Ovary (tissue), 9 donors: ENCODE data around the gene PDE4D. TPM values are rescaled to one million over a fixed set of nuclear protein-coding genes. Genes with fewer than 3 reads are reported as not detected.
A peak's percentile ranks its signal among the peaks of the same experiment; 100 is the strongest.

Source experiments
- DNase-seq, 5 donors: peaks; one replicate each; pipeline ENCODE4 v3.0.0-alpha.2; 2019 to 2020
- H3K27ac ChIP-seq, 2 donors: fragments of 200-600 bp; one replicate each; pipeline versions ENCODE4 v1.5.1 to v1.8.0; 2019 to 2022
- H3K27me3 ChIP-seq: fragments of 200-600 bp; one replicate; pipeline ENCODE4 v1.8.0; 2022
- H3K36me3 ChIP-seq: fragments of 200-600 bp; sonication (generic); one replicate; pipeline ENCODE4 v1.5.1; 2019
- H3K4me1 ChIP-seq: one replicate; pipeline ENCODE4 v1.8.1; 2013; ENCODE audit warnings: mild to moderate bottlenecking, moderate library complexity; ENCODE audit not compliant: insufficient read depth
- H3K4me3 ChIP-seq: fragments of 200-600 bp; sonication (generic); one replicate; pipeline ENCODE4 v1.5.1; 2017
- H3K9me3 ChIP-seq, 2 donors: fragments of 200-600 bp in 1 of 2; sonication (generic) in 1 of 2; one replicate each; pipeline versions ENCODE4 v1.5.1 to v1.8.1; 2013 to 2019; ENCODE audit warnings: mild to moderate bottlenecking in 1 of 2, moderate library complexity in 1 of 2
- EP300 ChIP-seq: sonication (generic); formaldehyde crosslinking; IDR thresholded peaks from one replicate; pipeline ENCODE4 v1.6.1; 2017; ENCODE audit warnings: antibody characterized with exemption
- POLR2A ChIP-seq: fragments of 450-650 bp; IDR thresholded peaks from one replicate; pipeline ENCODE4 v1.6.1; 2017; ENCODE audit warnings: antibody characterized with exemption, mild to moderate bottlenecking, moderate library complexity
- WGBS, 3 donors: extraction: QIAGEN DNeasy Blood & Tissue Kit in 1 of 3; methylation state at CpG; one replicate each; pipeline versions ENCODE4 v1.1.5 to v1.1.7; 2013 to 2017; 5-methylcytosine and 5-hydroxymethylcytosine counted together
- intact Hi-C, 4 donors: fragments of 100-400 bp; cut with DNase I; formaldehyde crosslinking; loops; one replicate each; pipeline versions ENCODE4 v1.11.0 to v1.15.1; 2022 to 2023
- polyA plus RNA-seq, 2 donors: library from polyadenylated mRNA; stranded (reverse); fragments of 200-250 nt in 1 of 2; fragments of 350-450 nt in 1 of 2; fragmentation: Illumina TruSeq in 1 of 2; extraction: RNeasy Lipid Tissue Mini Kit (QIAGEN cat#74804) in 1 of 2; gene quantifications; one replicate each; pipeline ENCODE4 v1.2.3, GENCODE V29; 2013 to 2014
- total RNA-seq, 7 donors: library from RNA; depleted of rRNA in 2 of 7; stranded (reverse); fragments of >200 nt in 2 of 7; fragmentation: NEBNext Ultra II Directional in 3 of 7; extraction: Animal tissue kit (Norgen Biotek cat#: 25700) in 3 of 7; gene quantifications; one replicate each; pipeline versions ENCODE4 v1.1.0 to v1.2.4, GENCODE V29; 2016 to 2023
- TF ChIP-seq, protein P1 (sequence below), 3 donors: fragments of 450-650 bp in 2 of 3; fragments of 200-600 bp in 1 of 3; IDR thresholded peaks; one replicate each; pipeline versions ENCODE4 v1.5.1 to v1.8.0; 2016 to 2022; ENCODE audit warnings: antibody characterized with exemption in 3 of 3, mild to moderate bottlenecking in 1 of 3
- donor health status: DM: no; HTN: no; CAD: no; lungs with moderate emphysema.
- donor health status: DM: no; HTN: no; CAD: no.
- donor health status: Bipolar disorder and iron deficiency.
- donor health status: DM: yes; HTN: yes; CAD: no.
- donor health status: DM: no; HTN: no; CAD: no.
- donor health status: DM: yes; HTN: yes; CAD: no.

PDE4D gene
- total and polyA plus RNA-seq, 9 donors, result 1.3 to 67.6 (median 8.4) TPM

DNA sequence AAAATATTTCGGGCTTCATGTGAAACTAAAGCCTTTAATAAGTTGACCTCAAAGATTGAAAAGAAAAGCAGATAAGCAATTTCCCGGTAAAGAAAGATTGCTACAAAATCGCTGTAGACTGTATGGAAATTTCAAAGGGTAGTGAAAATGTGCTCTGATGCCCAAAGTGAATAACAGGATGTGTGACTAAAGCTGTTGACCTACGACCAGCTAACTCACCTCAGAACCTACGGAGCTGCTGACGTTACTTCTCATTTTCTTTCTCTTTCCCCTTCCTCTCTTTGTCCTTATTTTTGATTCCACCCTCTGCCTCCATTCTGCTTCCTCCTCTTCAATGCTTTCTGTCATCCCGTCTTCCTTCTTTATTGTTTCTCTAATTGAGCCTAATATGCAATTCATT, 103.2 kb downstream of the PDE4D start:
- no peak for DNase-seq
- Histone ChIP-seq H3K27ac (no peak overlapping the region), H3K4me3 (peak overlapping the region; percentile 12), H3K4me1 (no peaks in the 10 kb centered on the region), H3K36me3 (no peaks in the 10 kb centered on the region), H3K9me3 (no peaks in the 10 kb centered on the region), H3K27me3 (no peaks in the 10 kb centered on the region)
- TF ChIP-seq EP300, result no peak
- TF ChIP-seq, protein P1, sequence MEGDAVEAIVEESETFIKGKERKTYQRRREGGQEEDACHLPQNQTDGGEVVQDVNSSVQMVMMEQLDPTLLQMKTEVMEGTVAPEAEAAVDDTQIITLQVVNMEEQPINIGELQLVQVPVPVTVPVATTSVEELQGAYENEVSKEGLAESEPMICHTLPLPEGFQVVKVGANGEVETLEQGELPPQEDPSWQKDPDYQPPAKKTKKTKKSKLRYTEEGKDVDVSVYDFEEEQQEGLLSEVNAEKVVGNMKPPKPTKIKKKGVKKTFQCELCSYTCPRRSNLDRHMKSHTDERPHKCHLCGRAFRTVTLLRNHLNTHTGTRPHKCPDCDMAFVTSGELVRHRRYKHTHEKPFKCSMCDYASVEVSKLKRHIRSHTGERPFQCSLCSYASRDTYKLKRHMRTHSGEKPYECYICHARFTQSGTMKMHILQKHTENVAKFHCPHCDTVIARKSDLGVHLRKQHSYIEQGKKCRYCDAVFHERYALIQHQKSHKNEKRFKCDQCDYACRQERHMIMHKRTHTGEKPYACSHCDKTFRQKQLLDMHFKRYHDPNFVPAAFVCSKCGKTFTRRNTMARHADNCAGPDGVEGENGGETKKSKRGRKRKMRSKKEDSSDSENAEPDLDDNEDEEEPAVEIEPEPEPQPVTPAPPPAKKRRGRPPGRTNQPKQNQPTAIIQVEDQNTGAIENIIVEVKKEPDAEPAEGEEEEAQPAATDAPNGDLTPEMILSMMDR (IDR thresholded peaks at IDR 0.05), result no peak
- no peak for TF ChIP-seq POLR2A
- intact Hi-C loops, result no loop called here
- 64 to 77% (median 66%) methylated on average over 7 of the region's 7 CpGs for WGBS, 3 donors

DNA sequence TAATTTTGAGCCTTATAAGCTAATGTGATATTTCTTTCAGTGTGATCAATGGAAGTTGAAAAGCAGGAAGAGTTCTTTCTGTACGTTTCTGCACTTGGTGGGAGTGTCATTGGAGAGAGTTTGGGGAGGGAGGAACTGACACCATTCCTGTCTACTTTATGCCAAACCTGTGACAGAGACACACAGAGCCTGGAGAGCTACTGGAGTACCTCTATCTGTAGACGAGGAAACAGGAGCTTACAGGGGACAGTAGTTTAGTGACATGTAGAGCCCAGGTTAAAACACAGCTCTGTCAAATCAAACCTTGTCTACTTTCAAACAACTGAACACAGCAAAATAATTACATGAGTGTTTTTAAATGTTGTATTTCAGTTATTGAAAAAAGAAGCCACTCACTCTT, 103.6 kb downstream of the PDE4D start:
- WGBS, 3 donors, result 28 to 40% (median 29%) methylated on average over 2 of the region's 2 CpGs
- intact Hi-C loops, result no loop called here
- Histone ChIP-seq H3K36me3 (no peaks in the 10 kb centered on the region), H3K27me3 (no peaks in the 10 kb centered on the region), H3K4me1 (no peaks in the 10 kb centered on the region), H3K27ac (no peak overlapping the region), H3K9me3 (no peaks in the 10 kb centered on the region), H3K4me3 (no peak overlapping the region)
- no peak for DNase-seq
- no peak for TF ChIP-seq POLR2A
- TF ChIP-seq, protein P1 (IDR thresholded peaks at IDR 0.05), result no peak
- no peak for TF ChIP-seq EP300

DNA sequence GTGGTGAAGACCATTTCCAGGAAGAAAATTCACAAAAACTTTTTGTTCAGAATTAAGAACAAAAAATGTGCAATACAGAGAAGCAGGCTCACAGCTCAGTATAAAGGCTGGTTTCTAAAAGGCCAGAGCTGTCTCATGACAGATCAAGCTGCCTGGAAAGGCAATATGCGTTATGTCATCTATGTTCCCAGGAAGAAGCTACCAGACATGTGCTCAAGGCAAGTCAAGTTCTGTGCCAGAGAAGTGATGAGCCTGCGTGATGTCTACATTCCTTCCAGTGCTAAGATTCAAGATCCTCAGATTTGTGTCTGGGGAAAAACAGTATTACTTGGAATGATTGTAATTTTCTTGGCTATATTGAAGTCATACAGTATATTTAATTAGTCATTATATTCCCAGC, 104.3 kb downstream of the PDE4D start:
- Histone ChIP-seq H3K9me3 (no peaks in the 10 kb centered on the region), H3K36me3 (no peaks in the 10 kb centered on the region), H3K27me3 (no peaks in the 10 kb centered on the region), H3K4me3 (no peak overlapping the region), H3K4me1 (no peaks in the 10 kb centered on the region), H3K27ac (no peak overlapping the region)
- no peak for DNase-seq
- no peak for TF ChIP-seq POLR2A
- TF ChIP-seq, protein P1 (IDR thresholded peaks at IDR 0.05), result no peak
- no peak for TF ChIP-seq EP300
- intact Hi-C loops, result no loop called here
- WGBS, 3 donors, result 72 to 84% (median 77%) methylated on average over 2 of the region's 2 CpGs

DNA sequence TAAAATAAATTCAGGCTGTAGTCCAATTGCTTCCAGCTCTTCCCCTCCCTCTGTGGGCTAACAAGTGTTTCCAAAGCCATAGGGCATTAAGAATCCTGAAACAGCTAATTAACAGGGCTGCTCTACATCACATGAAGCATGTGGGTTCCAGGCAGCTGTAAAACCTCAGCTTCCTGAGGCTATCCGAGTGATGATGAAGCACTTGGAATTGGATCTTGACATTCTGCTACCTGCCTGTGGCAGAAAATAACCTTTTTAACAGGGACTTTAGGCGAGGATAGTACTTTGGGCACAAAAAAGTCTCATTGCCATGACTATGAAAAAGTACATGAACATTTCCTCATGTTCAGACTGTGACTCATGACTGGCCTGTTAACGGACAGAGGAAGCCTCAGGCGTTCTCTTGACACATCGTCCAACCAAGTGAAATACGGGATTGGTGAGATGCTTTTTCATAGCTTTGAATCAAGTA, 107.2 kb downstream of the PDE4D start:
- WGBS, 3 donors, result 61 to 64% (median 63%) methylated on average over 6 of the region's 6 CpGs
- no peak overlapping the region for H3K27ac ChIP-seq
- DNase-seq, result no peak
- H3K4me3 ChIP-seq, result no peak overlapping the region
- no peaks in the 10 kb centered on the region for H3K4me1 ChIP-seq
- no peaks in the 10 kb centered on the region for H3K36me3 ChIP-seq
- no peaks in the 10 kb centered on the region for H3K27me3 ChIP-seq
- H3K9me3 ChIP-seq, result no peaks in the 10 kb centered on the region
- intact Hi-C loops, result no loop called here
- TF ChIP-seq POLR2A (no peak), EP300 (no peak)
- TF ChIP-seq, protein P1 (IDR thresholded peaks at IDR 0.05), result no peak
